ENCODE results near the gene ZNG1F.
"Not testable (repeated sequence)": the region's sequence is repeated elsewhere in the genome, so short reads cannot be mapped to it uniquely, and the experiment has no call there.

- not testable (repeated sequence) for TF ChIP-seq KAT2B (IDR thresholded peaks at IDR 0.05; ENCODE audit: low read depth, low read length); OTX1 (CRISPR knock-in tag; IDR thresholded peaks at IDR 0.05); ZNF592 (IDR thresholded peaks at IDR 0.05); NR3C1 (CRISPR knock-in tag; IDR thresholded peaks at IDR 0.05); ZNF24 (IDR thresholded peaks at IDR 0.05)
These were observed 90.4 kb downstream of the ZNG1F start for GRCh38 chr9:41098759-41099158.

All from K562 (cell line).